GM10248 (cell line): ENCODE data around the gene FRK.

Experiments
- CTCF ChIA-PET: fragments of 300-600 bp; sonication (Branson Sonifier 250); formaldehyde crosslinking; extraction: SDS; loops from one replicate; lab custom pipeline; 2021; ENCODE audit warnings: antibody characterized with exemption; lab: Yijun Ruan, JAX
- POLR2A ChIA-PET: fragments of 350-650 bp; sonication (Branson Sonifier 250); formaldehyde crosslinking; extraction: SDS; loops from one replicate; lab custom pipeline; 2020; ENCODE audit warnings: antibody characterized with exemption; lab: Yijun Ruan, JAX
- DNase-seq: peaks from one replicate; pipeline ENCODE4 v3.0.0; 2012; ENCODE audit errors: extremely low spot score
- CTCF ChIP-seq: IDR thresholded peaks from 2 replicates; pipeline ENCODE4 v1.5.1; 2012; ENCODE audit warnings: mild to moderate bottlenecking, low read depth; ENCODE audit errors: extremely low read depth, missing control alignments, control extremely low read depth

The FRK gene

GRCh38 chr6:116041934-116042333, 18.8 kb downstream of the FRK start:
- TF ChIP-seq CTCF: no peak
- ChIA-PET POLR2A (no interaction called here), CTCF (interaction anchor here (0.7 to 2.0 kb wide), 3 partner anchors 11 to 30 kb away, joined by 3 to 5 read pairs (median 3); no protein-coding TSS in a partner anchor)
- DNase-seq: no peak

DNA sequence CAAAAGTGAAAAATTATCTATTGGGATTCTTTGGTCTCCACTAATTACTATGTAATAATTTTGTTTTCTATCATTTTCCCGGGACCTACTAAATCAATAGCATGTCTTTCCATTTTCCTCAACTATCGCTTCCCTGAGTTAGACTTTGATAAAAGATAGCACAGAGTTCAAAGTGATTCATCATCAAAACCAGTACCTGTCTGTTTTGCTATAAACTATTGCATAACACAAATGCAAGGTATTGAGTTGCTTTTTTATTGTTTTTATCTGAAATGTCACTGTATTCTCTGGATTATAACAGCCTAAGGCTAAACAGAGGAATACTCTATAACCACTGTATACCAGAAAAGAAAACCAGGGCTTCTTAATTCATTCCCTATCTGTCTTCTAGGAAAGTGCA, 19.7 kb downstream of the FRK start:
- POLR2A ChIA-PET: no interaction called here
- CTCF ChIA-PET: interaction anchor here (2.0 kb wide), 1 partner anchor 30 kb away, joined by 5 read pairs; no protein-coding TSS in a partner anchor
- TF ChIP-seq CTCF: no peak
- DNase-seq: no peak

GRCh38 chr6:116036885-116037284, 23.8 kb downstream of the FRK start:
- TF ChIP-seq CTCF: no peak
- CTCF ChIA-PET: interaction anchor here (1.0 to 1.6 kb wide), 3 partner anchors 12 to 23 kb away, joined by 3 to 5 read pairs (median 5); no protein-coding TSS in a partner anchor
- POLR2A ChIA-PET: no interaction called here
- no peak for DNase-seq

- DNase-seq: no peak
- POLR2A ChIA-PET: no interaction called here
- CTCF ChIA-PET: interaction anchor here (1.0 kb wide), 1 partner anchor 23 kb away, joined by 3 read pairs; no protein-coding TSS in a partner anchor
- TF ChIP-seq CTCF: no peak
Measured at GRCh38 chr6:116036075-116036773, 24.5 kb downstream of the FRK start.

GRCh38 chr6:116035616-116036015, 25.1 kb downstream of the FRK start:
- CTCF ChIA-PET: no interaction called here

DNA sequence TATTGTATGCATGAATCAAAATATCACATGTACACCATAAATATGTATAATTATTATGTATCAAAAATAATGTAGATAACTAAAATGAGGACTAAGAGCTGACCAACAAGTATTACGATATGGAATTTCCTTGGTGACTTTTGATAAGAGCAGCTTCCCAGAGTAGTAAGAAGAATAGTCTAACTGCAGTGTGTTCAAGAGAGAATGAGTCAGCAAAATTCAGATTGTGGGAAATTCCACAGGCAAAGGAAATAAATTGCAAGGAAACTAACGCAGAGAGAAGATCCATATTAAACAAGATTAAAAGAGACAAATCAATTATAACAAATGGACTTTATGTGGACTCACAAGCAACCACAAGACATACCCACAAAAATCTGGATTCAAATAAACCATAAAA, 26.4 kb downstream of the FRK start:
- no peak for TF ChIP-seq CTCF
- ChIA-PET POLR2A (no interaction called here), CTCF (interaction anchor here (1.1 to 1.6 kb wide), 2 partner anchors 21 to 52 kb away, joined by 3 read pairs; no protein-coding TSS in a partner anchor)
- no peak for DNase-seq

More at GRCh38 chr6:116035616-116036015, 25.1 kb downstream of the FRK start:
- no peak for DNase-seq
- POLR2A ChIA-PET: no interaction called here
- TF ChIP-seq CTCF: no peak
